Left ventricle myocardium inferior (tissue), 1 donor: ENCODE results near the gene TMEM245. TPM values are rescaled to one million over a fixed set of nuclear protein-coding genes. Genes with fewer than 3 reads are reported as not detected.

Experiments used
- DNase-seq: peaks from one replicate; pipeline ENCODE4 v3.0.0-alpha.2; 2020
- H3K27ac ChIP-seq: fragments of 200-600 bp; replicated peaks from 2 replicates; pipeline ENCODE4 v1.8.0; 2021
- H3K27me3 ChIP-seq: fragments of 200-600 bp; 2 replicates; pipeline ENCODE4 v1.8.0; 2021; ENCODE audit warnings: low read depth
- H3K36me3 ChIP-seq: fragments of 200-600 bp; 2 replicates; pipeline ENCODE4 v1.8.0; 2021
- H3K4me1 ChIP-seq: fragments of 200-600 bp; 2 replicates; pipeline ENCODE4 v1.8.0; 2021
- H3K4me3 ChIP-seq: fragments of 200-600 bp; 2 replicates; pipeline ENCODE4 v1.8.0; 2021; ENCODE audit warnings: mild to moderate bottlenecking, moderate library complexity
- H3K9me3 ChIP-seq: fragments of 200-600 bp; replicated peaks from 2 replicates; pipeline ENCODE4 v1.8.0; 2021
- CTCF ChIP-seq: fragments of 200-600 bp; IDR thresholded peaks from 2 replicates; pipeline ENCODE4 v1.8.0; 2021; ENCODE audit warnings: antibody characterized with exemption, mild to moderate bottlenecking, borderline replicate concordance
- intact Hi-C: fragments of 100-400 bp; cut with micrococcal nuclease; formaldehyde crosslinking; loops from one replicate; pipeline ENCODE4 v1.11.0; 2022
- total RNA-seq: library from RNA; stranded (reverse); fragmentation: NEBNext Ultra II Directional; extraction: Animal tissue kit (Norgen Biotek cat#: 25700); gene quantifications from one replicate; pipeline ENCODE4 v1.2.1, GENCODE V29; 2021
- donor health status: DM: no; HTN: yes; CAD: no; lungs with severe emphysema.

TMEM245 gene
- total RNA-seq, 1 donor from 2014 or later: 97.4 TPM

- no peaks in the 10 kb centered on the region for H3K9me3 ChIP-seq
- H3K4me1 ChIP-seq: peaks cover 6% of the 10 kb centered on the region
- H3K36me3 ChIP-seq: peaks cover 49% of the 10 kb centered on the region
- no peak overlapping the region for H3K4me3 ChIP-seq
- no peak overlapping the region for H3K27ac ChIP-seq
- no peak for DNase-seq
- H3K27me3 ChIP-seq: no peaks in the 10 kb centered on the region
- TF ChIP-seq CTCF: no peak
- intact Hi-C loops: no loop called here
These were observed 35.8 kb downstream of the TMEM245 start for GRCh38 chr9:109083813-109084405.

GRCh38 chr9:109083141-109083540, 36.6 kb downstream of the TMEM245 start:
- H3K27ac ChIP-seq: no peak overlapping the region
- no peaks in the 10 kb centered on the region for H3K9me3 ChIP-seq
- intact Hi-C loops: no loop called here
- peaks cover 50% of the 10 kb centered on the region for H3K36me3 ChIP-seq
- H3K4me3 ChIP-seq: no peak overlapping the region
- no peak for TF ChIP-seq CTCF
- peaks cover 6% of the 10 kb centered on the region for H3K4me1 ChIP-seq
- H3K27me3 ChIP-seq: no peaks in the 10 kb centered on the region
- DNase-seq: no peak

- no peak overlapping the region for H3K4me3 ChIP-seq
- H3K4me1 ChIP-seq: peaks cover 6% of the 10 kb centered on the region
- intact Hi-C loops: no loop called here
- no peak for DNase-seq
- TF ChIP-seq CTCF: no peak
- no peaks in the 10 kb centered on the region for H3K27me3 ChIP-seq
- peaks cover 46% of the 10 kb centered on the region for H3K36me3 ChIP-seq
- H3K9me3 ChIP-seq: no peaks in the 10 kb centered on the region
- H3K27ac ChIP-seq: no peak overlapping the region
These were observed 37.6 kb downstream of the TMEM245 start for GRCh38 chr9:109082091-109082620.

GRCh38 chr9:109074236-109074889, 45.4 kb downstream of the TMEM245 start:
- peaks cover 74% of the 10 kb centered on the region for H3K36me3 ChIP-seq
- no peak for DNase-seq
- no peaks in the 10 kb centered on the region for H3K4me1 ChIP-seq
- H3K4me3 ChIP-seq: no peak overlapping the region
- no peak for TF ChIP-seq CTCF
- no peak overlapping the region for H3K27ac ChIP-seq
- H3K9me3 ChIP-seq: no peaks in the 10 kb centered on the region
- H3K27me3 ChIP-seq: no peaks in the 10 kb centered on the region
- intact Hi-C loops: no loop called here

GRCh38 chr9:109072821-109073435, 46.8 kb downstream of the TMEM245 start:
- no peak for TF ChIP-seq CTCF
- intact Hi-C loops: no loop called here
- H3K9me3 ChIP-seq: no peaks in the 10 kb centered on the region
- peaks cover 74% of the 10 kb centered on the region for H3K36me3 ChIP-seq
- no peak overlapping the region for H3K4me3 ChIP-seq
- no peak for DNase-seq
- H3K27ac ChIP-seq: no peak overlapping the region
- no peaks in the 10 kb centered on the region for H3K27me3 ChIP-seq
- no peaks in the 10 kb centered on the region for H3K4me1 ChIP-seq
